Activated T-cell treated with anti-CD3 and anti-CD28 coated beads, Interleukin-2, amount 50 U/mL, for 48 hours (primary cell): ENCODE data around the gene IL5RA.

Experiments
- DNase-seq, 2 experiments: peaks; one replicate each; pipeline ENCODE4 v3.0.0-alpha.2; 2020

IL5RA gene

DNA sequence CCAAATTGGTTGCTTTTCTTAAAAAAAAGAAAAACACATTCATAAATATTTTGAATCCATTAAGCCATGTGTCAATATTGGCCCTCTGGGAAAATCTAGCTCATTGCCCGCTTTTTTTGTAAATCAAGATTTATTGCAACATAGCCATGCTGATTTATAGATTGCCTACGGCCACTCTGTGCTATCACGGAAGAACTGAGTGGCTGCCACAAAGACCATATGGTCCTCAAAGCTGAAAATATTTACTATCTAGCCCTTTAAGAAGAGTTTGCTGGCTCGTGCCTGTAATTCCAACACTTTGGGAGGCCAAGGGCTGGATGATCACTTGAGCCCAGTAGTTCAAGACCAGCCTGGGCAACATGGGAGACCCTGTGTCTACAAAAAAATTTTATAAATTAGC lies 45.9 kb downstream of the IL5RA start:
- no peak for DNase-seq

GRCh38 chr3:3059645-3060044 lies 50.5 kb downstream of the IL5RA start:
- DNase-seq = no peak

DNA sequence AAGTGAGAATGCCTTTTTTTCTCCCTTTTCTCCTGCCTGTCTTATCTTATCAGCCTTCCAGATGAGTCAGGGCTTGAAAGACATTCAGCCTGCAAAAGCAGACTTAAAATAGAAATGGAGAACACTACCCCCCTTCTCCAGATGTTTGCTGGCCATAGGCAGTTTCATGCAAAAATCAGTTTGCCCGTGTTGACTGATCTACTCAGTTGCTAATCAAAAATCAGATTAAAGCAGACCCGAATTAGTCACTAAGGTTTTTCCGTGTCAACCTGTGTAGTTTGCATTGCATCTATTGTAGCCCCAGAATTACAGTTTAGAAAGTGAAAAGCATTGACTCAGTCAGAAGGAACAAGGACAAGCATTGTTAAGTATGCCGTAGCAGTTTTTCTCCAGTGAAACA lies 56.2 kb downstream of the IL5RA start:
- DNase-seq = no peak

- no peak for DNase-seq
Measured at GRCh38 chr3:3038201-3038991, 71.8 kb downstream of the IL5RA start.

DNA sequence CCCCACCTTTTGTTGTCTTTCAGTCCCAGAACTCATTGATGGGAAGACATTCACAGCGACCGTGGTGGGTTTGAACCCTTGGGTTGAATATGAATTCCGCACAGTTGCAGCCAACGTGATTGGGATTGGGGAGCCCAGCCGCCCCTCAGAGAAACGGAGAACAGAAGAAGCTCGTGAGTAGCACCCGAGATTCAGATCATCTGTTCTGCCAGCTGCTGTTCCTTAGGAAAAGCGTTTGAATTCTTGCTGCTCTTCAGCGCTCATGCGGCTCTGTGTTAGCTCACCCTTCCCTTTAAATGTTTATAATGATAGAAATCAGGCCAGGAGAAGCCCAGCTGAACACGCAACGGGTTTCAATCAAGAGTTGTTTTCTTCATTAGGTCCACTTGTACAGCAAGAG lies 73.0 kb downstream of the IL5RA start:
- no peak for DNase-seq

DNA sequence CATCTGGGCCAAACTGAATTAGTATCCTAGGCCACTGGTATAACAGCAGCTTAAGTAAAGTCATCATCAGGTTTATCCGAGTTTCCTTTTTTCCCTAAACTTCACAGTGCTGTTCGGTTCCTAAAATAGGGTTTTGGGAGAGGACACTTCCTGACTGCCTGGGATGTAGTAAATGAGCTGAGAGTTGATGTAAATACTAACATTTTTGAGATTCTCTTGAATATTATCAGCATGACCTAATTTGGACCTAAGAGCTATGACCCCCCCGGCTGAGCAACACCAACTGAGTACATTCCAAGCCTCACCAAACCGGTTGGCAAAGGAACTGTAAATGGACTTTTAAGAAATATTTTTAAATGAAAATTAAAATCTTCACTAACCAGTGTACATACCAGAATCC lies 78.8 kb downstream of the IL5RA start:
- no peak for DNase-seq

GRCh38 chr3:3027976-3028567 lies 82.1 kb downstream of the IL5RA start:
- DNase-seq = no peak

- no peak for DNase-seq
Measured at GRCh38 chr3:3023111-3023745, 86.9 kb downstream of the IL5RA start.

DNA sequence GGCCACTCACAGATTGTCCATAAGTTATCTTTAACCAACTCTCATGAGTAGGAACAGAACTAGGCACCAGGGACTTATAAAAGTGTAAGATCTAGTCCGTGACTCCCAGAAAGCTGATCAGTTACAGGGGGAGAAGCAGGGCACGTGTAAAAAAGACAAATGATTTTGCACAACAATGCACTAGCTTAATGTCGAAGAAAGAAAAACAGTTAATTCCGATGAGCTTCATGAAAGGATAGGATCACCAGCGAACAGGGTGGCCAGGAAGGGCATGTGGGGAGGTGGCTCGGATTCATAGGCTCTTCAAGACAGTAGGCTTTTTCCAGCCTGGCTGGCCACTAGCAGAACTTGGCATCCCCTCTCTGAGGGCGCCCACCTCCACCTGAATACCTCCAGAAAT lies 90.0 kb downstream of the IL5RA start:
- no peak for DNase-seq
